GM12872 (cell line): Measurements from ENCODE around the gene GZMA.

Source experiments
- CTCF ChIP-seq: IDR thresholded peaks from 3 replicates; pipeline ENCODE4 v1.5.1; 2011; ENCODE audit warnings: low read depth, mild to moderate bottlenecking, low read length, moderate library complexity; ENCODE audit not compliant: insufficient read depth

Gene GZMA

GRCh38 chr5:55102348-55102747, at the start of gene GZMA:
Gene GZMA, plus strand, starts transcription at chr5:55102646. Its CDS starts 37 bp downstream, at chr5:55102683.
- TF ChIP-seq CTCF: no peak

GRCh38 chr5:55055183-55055582, 47.3 kb upstream of the GZMA start:
- no peak for TF ChIP-seq CTCF

- TF ChIP-seq CTCF: no peak
Observed at GRCh38 chr5:55062039-55062779, 40.2 kb upstream of the GZMA start.

- no peak for TF ChIP-seq CTCF
Observed at GRCh38 chr5:55063220-55063863, 39.1 kb upstream of the GZMA start.

- TF ChIP-seq CTCF: no peak
Observed at GRCh38 chr5:55063899-55064298, 38.5 kb upstream of the GZMA start.

- no peak for TF ChIP-seq CTCF
Observed at GRCh38 chr5:55064523-55064922, 37.9 kb upstream of the GZMA start.

- TF ChIP-seq CTCF: no peak
Observed at GRCh38 chr5:55066277-55066676, 36.2 kb upstream of the GZMA start.
